GM23248 (cell line): ENCODE results near the gene LARP1.

Source experiments
- EZH2 ChIP-seq: fragments of 200-600 bp; sonication (generic); IDR thresholded peaks from 2 replicates; pipeline ENCODE4 v1.6.1; 2018; ENCODE audit warnings: antibody characterized with exemption, mild to moderate bottlenecking; ENCODE audit not compliant: insufficient read depth, poor library complexity, severe bottlenecking
- EZH2phosphoT487 ChIP-seq: fragments of 200-600 bp; sonication (generic); IDR thresholded peaks from 2 replicates; pipeline ENCODE4 v1.6.1; 2018; ENCODE audit warnings: antibody characterized with exemption, moderate library complexity, mild to moderate bottlenecking, low read depth; ENCODE audit not compliant: insufficient read depth

- TF ChIP-seq EZH2 (no peak), EZH2phosphoT487 (no peak)
These were observed 110.4 kb downstream of the LARP1 start for GRCh38 chr5:154865466-154866184.
